Measurements from ENCODE around the gene IRF1. TPM values are rescaled to one million over a fixed set of nuclear protein-coding genes. Genes with fewer than 3 reads are reported as not detected.

The IRF1 gene
- total and polyA plus RNA-seq, 2 of the 8 experiments (the other 6 are each of a cell fraction or from before 2014, with no cell fraction given): 4.0 to 8.5 TPM

- 0 out of 2 replicates have a peak overlapping the region, but pooled peaks have one; percentile 14 for H2BK15ac ChIP-seq (ENCODE audit: low read length)
- no peak overlapping the region for H3K4me3 ChIP-seq (ENCODE audit: extremely low read depth in 1 of 4, insufficient read depth in 2 of 4, low read depth in 3 of 4, low read length in 4 of 4)
- no peaks in the 10 kb centered on the region; the same call in 1 of the 2 replicates for H3K79me1 ChIP-seq (ENCODE audit: low read depth, low read length)
- no peak overlapping the region for H3K4me2 ChIP-seq (ENCODE audit: insufficient read depth in 1 of 2, low read depth in 2 of 2, low read length in 2 of 2)
- TF ChIP-seq BCL11A (IDR thresholded peaks at IDR 0.05; ENCODE audit: low read depth in 2 of 2, low read length in 2 of 2) (no peak), USF2 (IDR thresholded peaks at IDR 0.05; ENCODE audit: low read length) (no peak), SIN3A (conservative IDR thresholded peaks at IDR 0.05 in 1 of 2, IDR thresholded peaks at IDR 0.05 in 1 of 2; ENCODE audit: low read depth in 1 of 2, low read length in 2 of 2) (no peak), KDM1A (IDR thresholded peaks at IDR 0.05; ENCODE audit: borderline replicate concordance, low read length) (no peak)
- CTCF ChIA-PET (ENCODE audit: partially characterized antibody): interaction anchor here (0.8 to 5.3 kb wide), 19 partner anchors 9 to 73 kb away, joined by 3 to 33 read pairs (median 4); partner anchors contain the start of gene IRF1
- no peak overlapping the region for H2AFZ ChIP-seq (ENCODE audit: low read length)
- H3K79me2 ChIP-seq (ENCODE audit: control insufficient read depth in 1 of 2, insufficient read depth in 2 of 2, low read length in 2 of 2): no peaks in the 10 kb centered on the region
- H4K5ac ChIP-seq (ENCODE audit: insufficient read length, low read depth, low read length): no peak overlapping the region
- H3K27ac ChIP-seq (ENCODE audit: low read depth, low read length): no peak overlapping the region
- no peak overlapping the region for H3K18ac ChIP-seq (ENCODE audit: extremely low read depth, low read length)
- 0 out of 2 replicates have a peak overlapping the region, but pooled peaks have one; percentile 18 for H2AK5ac ChIP-seq (ENCODE audit: low read depth, low read length)
- no peaks in the 10 kb centered on the region for H3K9me3 ChIP-seq (ENCODE audit: insufficient read depth in 2 of 2, low read depth in 1 of 2, low read length in 1 of 2)
- no peak overlapping the region for H3K23ac ChIP-seq (ENCODE audit: insufficient read length)
- H4K91ac ChIP-seq (replicated peaks; ENCODE audit: insufficient read length, low read length): no peak overlapping the region
- H4K20me1 ChIP-seq (replicated peaks in 1 of 2; ENCODE audit: control insufficient read depth in 1 of 2, insufficient read depth in 2 of 2, low read length in 2 of 2): no peaks in the 10 kb centered on the region
- H2BK20ac ChIP-seq (ENCODE audit: low read length): no peak overlapping the region
- H3K4me1 ChIP-seq (replicated peaks in 1 of 4; ENCODE audit: control insufficient read depth in 3 of 4, insufficient read depth in 4 of 4, low read length in 3 of 4): peaks cover 0 to 21% (median 6%) of the 10 kb centered on the region in 4 experiments; a peak in 5 of 7 replicates
- POLR2A ChIA-PET (ENCODE audit: partially characterized antibody): interaction anchor here (0.7 to 6.1 kb wide), 6 partner anchors 8 to 31 kb away, joined by 3 to 35 read pairs (median 4); partner anchors contain the start of gene IRF1
- H3K14ac ChIP-seq (ENCODE audit: insufficient read length): no peak overlapping the region
- H4K8ac ChIP-seq (ENCODE audit: extremely low read depth, insufficient read depth, low read length): peak overlapping the region; percentile 28
- no peak overlapping the region for H2BK120ac ChIP-seq (replicated peaks; ENCODE audit: low read depth, low read length)
- H2BK12ac ChIP-seq (ENCODE audit: low read depth, low read length): no peak overlapping the region
- FAIRE-seq (no peak), DNase-seq (ENCODE audit: low read depth in 1 of 2, low spot score in 2 of 2) (no peak)
- H3K4ac ChIP-seq (replicated peaks; ENCODE audit: insufficient read length, low read depth, low read length): no peak overlapping the region
- WGBS, 2 experiments (ENCODE audit: extremely low coverage in 1 of 2, insufficient coverage in 1 of 2, insufficient read length in 1 of 2, insufficient replicate concordance in 2 of 2, low coverage in 1 of 2, low lambda C conversion rate in 2 of 2, missing lambda C conversion rate in 1 of 2): 72% methylated on average over 12 of the region's 12 CpGs; no CpG with 5 or more reads in 1 of the 2 experiments
- no peaks in the 10 kb centered on the region for H3K36me3 ChIP-seq (ENCODE audit: control insufficient read depth in 2 of 4, insufficient read depth in 4 of 4, low read length in 3 of 4)
- no peak overlapping the region for H2BK5ac ChIP-seq (ENCODE audit: low read depth, low read length)
- H3K27me3 ChIP-seq (replicated peaks in 1 of 4; ENCODE audit: control insufficient read depth in 3 of 4, extremely low read depth in 1 of 4, insufficient read depth in 3 of 4, low read length in 3 of 4): no peaks in the 10 kb centered on the region
- H3K23me2 ChIP-seq (ENCODE audit: low read depth, low read length): no peaks in the 10 kb centered on the region
- H3K9ac ChIP-seq (replicated peaks in 1 of 4; ENCODE audit: extremely low read depth in 1 of 4, low read depth in 3 of 4, low read length in 3 of 4): no peak overlapping the region
- H3K56ac ChIP-seq (replicated peaks; ENCODE audit: insufficient read length, low read depth, low read length): no peak overlapping the region
Measured at GRCh38 chr5:132459031-132459982, 31.3 kb downstream of the IRF1 start.

All from H1 (cell line).